Measurements from ENCODE around the gene PHACTR3.

Gene PHACTR3

DNA sequence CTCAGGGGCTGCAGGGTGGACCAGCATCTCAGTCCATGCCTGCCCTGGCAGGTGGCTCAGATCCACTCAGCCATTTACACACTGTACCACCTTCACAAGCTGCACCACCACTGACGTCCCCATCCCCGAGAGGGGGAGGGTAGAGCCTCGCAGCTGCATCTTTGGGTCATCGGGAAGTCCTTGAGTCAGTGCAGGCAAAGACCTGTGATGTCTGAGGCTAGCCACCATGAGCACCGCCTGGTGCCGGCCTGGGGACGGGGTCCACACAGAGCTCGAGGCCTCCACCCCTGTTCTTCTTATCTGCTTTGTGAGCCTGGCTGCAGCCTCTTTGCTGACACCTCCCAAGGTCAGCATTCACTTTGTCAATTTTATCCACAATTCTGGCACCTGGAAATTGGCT is 141.4 kb downstream of the PHACTR3 start:
- Histone ChIP-seq H3K27me3 (replicated peaks; ENCODE audit: insufficient read depth, low read length) (peaks cover 20% of the 10 kb centered on the region), H2AFZ (ENCODE audit: low read length) (no peak overlapping the region), H3K9ac (ENCODE audit: low read length) (no peak overlapping the region), H3K4me1 (ENCODE audit: low read length) (0 out of 2 replicates have a peak, but pooled peaks cover 1% of the 10 kb centered on the region), H3K4me3 (ENCODE audit: low read length) (no peak overlapping the region), H4K20me1 (ENCODE audit: insufficient read depth, low read length) (no peaks in the 10 kb centered on the region), H3K9me2 (replicated peaks; ENCODE audit: insufficient read depth, low read length) (no peaks in the 10 kb centered on the region), H3K79me2 (ENCODE audit: low read length) (no peaks in the 10 kb centered on the region), H3K36me3 (replicated peaks; ENCODE audit: insufficient read depth, low read length) (no peaks in the 10 kb centered on the region), H3K4me2 (ENCODE audit: low read depth, low read length) (no peak overlapping the region), H3K27ac (ENCODE audit: low read length) (no peak overlapping the region), H3F3A (ENCODE audit: insufficient read depth, low read length) (no peaks in the 10 kb centered on the region), H3K9me3 (replicated peaks; ENCODE audit: insufficient read depth, low read length) (no peaks in the 10 kb centered on the region)
- TF ChIP-seq, protein P1, sequence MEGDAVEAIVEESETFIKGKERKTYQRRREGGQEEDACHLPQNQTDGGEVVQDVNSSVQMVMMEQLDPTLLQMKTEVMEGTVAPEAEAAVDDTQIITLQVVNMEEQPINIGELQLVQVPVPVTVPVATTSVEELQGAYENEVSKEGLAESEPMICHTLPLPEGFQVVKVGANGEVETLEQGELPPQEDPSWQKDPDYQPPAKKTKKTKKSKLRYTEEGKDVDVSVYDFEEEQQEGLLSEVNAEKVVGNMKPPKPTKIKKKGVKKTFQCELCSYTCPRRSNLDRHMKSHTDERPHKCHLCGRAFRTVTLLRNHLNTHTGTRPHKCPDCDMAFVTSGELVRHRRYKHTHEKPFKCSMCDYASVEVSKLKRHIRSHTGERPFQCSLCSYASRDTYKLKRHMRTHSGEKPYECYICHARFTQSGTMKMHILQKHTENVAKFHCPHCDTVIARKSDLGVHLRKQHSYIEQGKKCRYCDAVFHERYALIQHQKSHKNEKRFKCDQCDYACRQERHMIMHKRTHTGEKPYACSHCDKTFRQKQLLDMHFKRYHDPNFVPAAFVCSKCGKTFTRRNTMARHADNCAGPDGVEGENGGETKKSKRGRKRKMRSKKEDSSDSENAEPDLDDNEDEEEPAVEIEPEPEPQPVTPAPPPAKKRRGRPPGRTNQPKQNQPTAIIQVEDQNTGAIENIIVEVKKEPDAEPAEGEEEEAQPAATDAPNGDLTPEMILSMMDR (IDR thresholded peaks at IDR 0.05; ENCODE audit: low read length) = no peak
- TF ChIP-seq EZH2phosphoT487 (IDR thresholded peaks at IDR 0.05; ENCODE audit: low read length) (no peak), EZH2 (optimal IDR thresholded peaks at IDR 0.05; ENCODE audit: low read depth, low read length) (no peak)
- no peak for DNase-seq

DNA sequence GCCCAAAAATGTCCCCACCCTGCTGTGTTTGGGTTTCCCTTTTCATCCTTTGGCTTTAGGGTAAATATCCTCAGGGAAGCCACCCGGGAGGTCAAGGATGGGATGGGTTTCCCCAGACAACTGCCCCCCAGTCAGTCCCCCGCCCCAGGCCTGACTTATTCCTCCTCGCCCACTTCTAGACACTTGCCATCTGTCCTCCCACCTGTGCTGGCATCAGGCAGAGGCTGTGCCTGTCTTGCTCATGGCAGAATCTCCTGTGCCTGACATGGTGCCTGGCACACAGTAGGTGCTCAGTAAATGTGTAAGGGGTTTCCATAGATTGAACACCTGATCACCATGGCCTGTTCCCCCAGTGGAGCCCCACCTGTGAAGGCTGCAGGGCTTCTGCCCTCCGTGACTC is 141.8 kb downstream of the PHACTR3 start:
- no peaks in the 10 kb centered on the region for H3K9me3 ChIP-seq (replicated peaks; ENCODE audit: insufficient read depth, low read length)
- no peak overlapping the region for H3K27ac ChIP-seq (ENCODE audit: low read length)
- no peak overlapping the region for H3K4me2 ChIP-seq (ENCODE audit: low read depth, low read length)
- H3F3A ChIP-seq (ENCODE audit: insufficient read depth, low read length) = no peaks in the 10 kb centered on the region
- H3K9ac ChIP-seq (ENCODE audit: low read length) = no peak overlapping the region
- H3K27me3 ChIP-seq (replicated peaks; ENCODE audit: insufficient read depth, low read length) = peaks cover 16% of the 10 kb centered on the region
- TF ChIP-seq, protein P1 (IDR thresholded peaks at IDR 0.05; ENCODE audit: low read length) = no peak
- no peak for TF ChIP-seq EZH2phosphoT487 (IDR thresholded peaks at IDR 0.05; ENCODE audit: low read length)
- no peak for TF ChIP-seq EZH2 (optimal IDR thresholded peaks at IDR 0.05; ENCODE audit: low read depth, low read length)
- H3K4me3 ChIP-seq (ENCODE audit: low read length) = no peak overlapping the region
- no peaks in the 10 kb centered on the region for H3K36me3 ChIP-seq (replicated peaks; ENCODE audit: insufficient read depth, low read length)
- H2AFZ ChIP-seq (ENCODE audit: low read length) = no peak overlapping the region
- H3K79me2 ChIP-seq (ENCODE audit: low read length) = no peaks in the 10 kb centered on the region
- no peaks in the 10 kb centered on the region for H3K9me2 ChIP-seq (replicated peaks; ENCODE audit: insufficient read depth, low read length)
- no peaks in the 10 kb centered on the region for H4K20me1 ChIP-seq (ENCODE audit: insufficient read depth, low read length)
- DNase-seq = no peak
- peaks cover 5% of the 10 kb centered on the region for H3K4me1 ChIP-seq (ENCODE audit: low read length)

DNA sequence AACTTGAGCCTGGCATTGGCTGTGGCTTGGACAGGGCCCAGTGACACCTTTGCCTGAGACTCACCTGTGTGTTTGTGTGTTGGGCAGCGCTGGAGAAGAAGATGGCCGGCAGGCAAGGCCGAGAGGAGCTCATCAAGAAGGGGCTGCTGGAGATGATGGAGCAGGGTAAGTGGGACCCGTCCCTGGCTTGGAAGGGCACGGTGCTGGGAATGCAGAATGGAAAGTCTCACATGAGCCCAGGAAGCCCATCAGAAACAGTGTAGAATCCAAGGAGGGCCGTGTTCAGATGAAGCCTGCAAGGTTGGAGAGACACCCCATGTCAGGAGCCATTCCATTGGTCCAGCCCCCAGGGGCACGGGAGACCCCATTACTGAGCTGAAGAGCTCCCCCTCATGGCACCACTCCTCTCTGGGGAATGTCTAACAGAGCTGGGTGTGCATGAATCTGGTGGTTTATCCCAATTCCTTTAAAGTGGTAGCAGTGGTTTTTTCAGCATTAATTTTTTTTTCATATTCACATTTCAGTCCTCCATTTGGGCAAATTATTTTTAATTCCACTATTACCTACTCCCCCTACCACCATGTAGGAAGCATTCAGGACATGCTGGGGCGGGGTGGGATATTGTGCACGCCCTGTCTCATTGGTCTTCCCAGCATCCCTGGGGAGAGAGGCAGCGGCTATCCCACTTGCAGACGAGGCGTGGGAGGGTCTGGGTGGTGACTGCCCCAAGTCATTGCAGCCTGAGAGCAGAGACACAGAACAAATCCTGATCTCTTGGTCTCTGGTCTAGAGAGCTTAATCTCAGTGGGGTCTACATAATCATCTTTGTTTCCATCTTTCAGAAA is 143.6 kb downstream of the PHACTR3 start:
- H3K9ac ChIP-seq (ENCODE audit: low read length) = no peak overlapping the region
- H3F3A ChIP-seq (ENCODE audit: insufficient read depth, low read length) = peaks cover 12% of the 10 kb centered on the region
- peaks cover 7% of the 10 kb centered on the region; the same call in 1 of the 2 replicates for H3K27me3 ChIP-seq (replicated peaks; ENCODE audit: insufficient read depth, low read length)
- no peak overlapping the region for H3K27ac ChIP-seq (ENCODE audit: low read length)
- TF ChIP-seq, protein P1 (IDR thresholded peaks at IDR 0.05; ENCODE audit: low read length) = no peak
- TF ChIP-seq EZH2 (optimal IDR thresholded peaks at IDR 0.05; ENCODE audit: low read depth, low read length) = no peak
- TF ChIP-seq EZH2phosphoT487 (IDR thresholded peaks at IDR 0.05; ENCODE audit: low read length) = no peak
- no peak for DNase-seq
- peaks cover 20% of the 10 kb centered on the region for H3K4me1 ChIP-seq (ENCODE audit: low read length)
- no peaks in the 10 kb centered on the region for H3K9me2 ChIP-seq (replicated peaks; ENCODE audit: insufficient read depth, low read length)
- no peak overlapping the region for H3K4me3 ChIP-seq (ENCODE audit: low read length)
- no peaks in the 10 kb centered on the region for H3K9me3 ChIP-seq (replicated peaks; ENCODE audit: insufficient read depth, low read length)
- H3K4me2 ChIP-seq (ENCODE audit: low read depth, low read length) = no peak overlapping the region
- H3K36me3 ChIP-seq (replicated peaks; ENCODE audit: insufficient read depth, low read length) = no peaks in the 10 kb centered on the region
- H2AFZ ChIP-seq (ENCODE audit: low read length) = no peak overlapping the region
- no peaks in the 10 kb centered on the region for H3K79me2 ChIP-seq (ENCODE audit: low read length)
- no peaks in the 10 kb centered on the region for H4K20me1 ChIP-seq (ENCODE audit: insufficient read depth, low read length)

Data from MM.1S (cell line).